NCI-H146 treated with DMSO at 0.1 percent for 48 hours (cell line): Measurements from ENCODE around the gene APOL5.

ENCODE experiments used
- DNase-seq: peaks from one replicate; lab custom pipeline; 2025; ENCODE audit not compliant: unreplicated experiment; lab: John Stamatoyannopoulos, UW

APOL5 gene

DNA sequence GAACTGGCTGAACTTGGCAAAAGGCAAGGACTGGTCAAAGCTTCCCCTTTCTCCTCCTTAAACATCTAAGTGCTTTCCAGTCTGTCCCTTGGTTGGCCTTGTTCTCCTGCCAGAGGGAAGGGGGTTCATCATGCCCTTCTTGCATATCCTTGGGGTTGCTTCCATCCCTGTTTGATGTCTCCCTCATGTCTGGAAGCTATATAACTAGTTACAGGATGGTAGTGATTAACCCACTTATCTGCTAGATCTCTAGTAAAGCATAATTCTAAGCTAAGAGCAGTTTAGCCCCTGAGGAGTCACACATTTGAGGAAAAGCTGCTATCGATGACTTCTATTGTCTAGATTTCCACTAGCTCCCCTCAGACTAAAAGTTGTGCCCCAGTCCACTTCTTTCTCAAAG is 22.9 kb downstream of the APOL5 start:
- no peak for DNase-seq

DNA sequence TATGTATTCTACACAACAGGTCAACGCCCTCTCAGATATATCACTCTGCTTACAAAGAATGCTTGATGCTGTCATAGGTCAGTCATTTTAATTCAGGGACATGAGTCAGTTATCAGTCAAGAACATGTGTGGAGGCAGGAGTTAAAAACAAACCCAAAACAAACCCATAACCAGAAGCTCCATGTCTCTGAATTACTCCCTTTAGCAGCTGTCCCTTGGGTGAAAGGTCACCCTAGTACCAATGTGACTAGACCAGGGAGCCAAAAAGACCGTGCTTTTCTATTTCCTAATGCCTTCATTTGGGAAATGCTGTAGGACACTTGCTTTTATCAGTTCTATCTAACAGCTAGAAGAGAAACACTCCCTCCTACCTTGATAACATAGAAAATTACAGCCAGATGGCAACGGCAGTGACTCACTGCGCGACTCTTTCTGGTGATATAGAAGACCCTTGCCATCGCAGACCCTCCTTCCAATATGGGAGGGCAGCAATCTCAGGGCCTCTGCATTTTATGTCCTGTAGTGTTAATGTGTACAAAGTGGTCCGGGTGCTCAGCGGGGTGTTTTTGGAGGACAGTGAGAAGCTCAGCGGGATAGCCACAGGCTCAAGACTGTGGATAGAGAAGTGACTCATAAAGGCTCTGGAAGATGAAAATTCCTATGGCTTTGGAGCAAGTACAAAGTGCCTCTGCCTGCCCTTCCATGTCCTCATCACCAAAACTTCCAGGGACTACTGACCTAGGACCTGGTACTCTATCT is 24.8 kb downstream of the APOL5 start:
- no peak for DNase-seq

DNA sequence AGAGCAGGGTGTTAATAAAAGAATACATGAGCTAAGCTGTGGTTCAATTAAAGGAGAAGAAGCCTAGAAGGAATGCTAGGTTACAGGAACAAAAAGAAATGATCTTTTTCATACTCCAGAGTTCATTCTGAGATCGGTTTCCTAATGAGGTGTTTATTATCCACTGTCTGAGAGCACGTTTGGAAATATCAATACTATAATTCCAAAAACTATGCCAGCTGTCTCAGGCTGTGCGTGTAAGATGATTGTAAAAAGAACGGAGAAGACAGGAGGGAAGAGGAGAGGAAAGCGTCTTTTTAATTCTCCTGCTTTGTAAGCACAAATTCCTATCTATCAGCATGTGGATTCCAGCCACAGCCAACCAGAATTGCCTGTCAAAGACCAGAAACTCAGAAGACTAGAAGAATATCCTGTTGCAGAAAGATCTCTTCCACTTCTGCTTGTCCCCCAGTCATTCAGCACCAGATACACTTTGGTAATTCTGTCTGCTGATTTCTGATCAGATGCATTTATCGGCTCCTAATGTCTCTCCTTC is 25.7 kb downstream of the APOL5 start:
- DNase-seq: no peak

DNA sequence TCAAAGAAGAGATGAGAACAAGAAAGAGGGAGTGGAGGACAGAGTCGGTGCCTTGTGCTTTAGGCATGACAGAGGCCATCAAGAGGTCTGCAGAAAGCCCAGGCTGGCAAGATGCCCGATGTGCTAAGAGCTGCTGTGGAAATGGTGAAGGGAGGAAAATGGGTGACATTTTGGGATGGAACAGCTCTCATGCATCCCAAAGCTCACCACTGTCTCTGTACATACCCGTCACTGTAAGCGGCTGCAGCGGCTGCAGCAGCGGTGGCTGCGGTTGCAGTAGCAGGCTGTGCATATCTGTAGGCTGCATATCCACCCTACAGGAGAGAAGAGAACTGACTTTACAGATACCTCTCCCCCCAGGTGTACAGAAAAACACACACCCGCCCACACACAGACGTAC is 28.6 kb downstream of the APOL5 start:
- no peak for DNase-seq

DNA sequence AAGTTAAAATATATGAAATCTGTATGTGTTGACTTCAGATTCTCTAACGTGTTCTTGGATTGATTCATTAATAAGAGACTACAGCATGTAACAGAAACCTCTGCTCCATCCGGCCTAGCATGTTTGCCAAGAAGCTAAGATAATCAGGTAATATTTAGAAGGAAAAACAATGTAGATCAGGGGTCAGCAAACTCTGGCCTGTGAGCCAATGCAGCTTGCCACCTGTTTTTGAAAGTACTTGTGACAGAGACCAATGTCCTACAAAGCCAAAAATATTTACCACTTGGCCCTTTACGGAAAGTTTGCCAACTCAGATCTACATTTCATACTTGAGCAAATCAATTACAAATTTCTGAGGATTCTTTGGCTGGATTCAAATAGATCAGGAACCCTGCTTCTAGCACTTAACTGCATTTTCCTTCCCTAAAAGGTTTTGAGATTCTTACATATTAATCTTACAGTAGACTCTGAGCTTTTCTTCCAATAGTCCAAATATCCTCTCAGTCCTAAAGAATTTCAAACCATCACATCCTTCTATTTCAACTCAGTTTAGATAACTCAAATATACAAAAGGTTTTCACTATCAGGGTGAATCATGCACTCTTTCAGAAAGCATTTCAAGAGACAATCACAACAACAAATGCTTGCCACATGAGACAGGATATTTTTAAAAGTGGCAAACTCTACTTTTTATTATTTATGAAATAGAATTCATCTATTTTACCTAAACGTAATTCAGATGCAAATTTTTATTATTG is 29.5 kb downstream of the APOL5 start:
- DNase-seq: no peak

DNA sequence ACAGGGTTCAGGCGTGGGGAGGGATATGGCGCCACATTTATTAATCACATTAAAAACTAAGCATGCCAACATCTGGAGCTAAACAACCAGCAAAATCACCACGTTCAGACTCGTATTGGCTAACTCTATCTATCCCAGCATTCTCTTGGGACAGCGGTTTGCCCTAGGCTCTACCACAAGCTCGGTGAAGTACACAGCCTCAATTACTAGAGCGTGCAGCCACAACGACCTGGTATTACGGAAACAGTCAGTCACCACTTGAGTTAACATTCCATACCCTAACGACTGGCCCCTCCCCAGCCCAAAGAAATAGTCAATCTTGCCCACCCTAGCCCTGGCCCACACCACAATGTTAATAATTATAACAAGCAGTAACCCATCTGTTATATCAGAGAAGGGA is 32.1 kb downstream of the APOL5 start:
- DNase-seq: no peak

DNA sequence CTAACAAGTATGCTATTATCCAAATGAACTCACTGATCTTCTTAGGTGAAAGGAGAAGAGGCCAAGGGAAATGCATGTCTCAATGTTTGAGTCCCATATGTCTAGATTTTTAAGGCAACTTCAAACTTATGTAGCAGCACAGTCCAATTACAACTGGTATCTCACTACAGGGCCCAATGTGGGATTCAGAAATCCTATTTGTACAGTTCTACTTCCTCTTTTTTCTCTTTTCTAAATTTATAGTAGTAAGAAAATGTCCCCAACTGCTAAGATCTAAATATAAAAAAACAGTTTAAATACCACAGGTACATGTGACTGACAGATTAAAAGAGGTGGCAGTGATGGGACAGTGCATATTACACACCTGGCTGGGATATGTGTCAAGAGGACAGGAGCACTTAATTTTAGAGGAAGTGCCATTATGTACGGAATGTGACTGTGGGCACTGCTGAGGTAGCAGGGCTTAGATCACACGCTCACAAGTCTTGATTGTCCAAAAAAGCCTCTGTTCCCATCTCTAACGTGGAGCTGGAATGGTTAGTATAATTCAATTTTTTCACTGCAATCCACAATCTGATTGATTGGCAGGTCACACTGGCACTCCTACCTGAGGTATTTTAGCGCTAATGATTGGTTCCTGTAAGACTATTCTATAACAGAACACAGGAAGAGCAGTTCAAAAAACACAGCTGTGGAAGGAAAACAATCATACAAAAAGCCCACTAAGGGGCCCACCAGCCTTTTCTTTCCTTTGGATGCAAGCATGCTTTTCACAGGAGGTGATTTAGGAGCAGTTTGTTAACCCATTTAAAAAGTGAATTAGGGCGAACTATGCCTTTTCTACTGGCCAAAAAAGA is 34.6 kb downstream of the APOL5 start:
- no peak for DNase-seq

DNA sequence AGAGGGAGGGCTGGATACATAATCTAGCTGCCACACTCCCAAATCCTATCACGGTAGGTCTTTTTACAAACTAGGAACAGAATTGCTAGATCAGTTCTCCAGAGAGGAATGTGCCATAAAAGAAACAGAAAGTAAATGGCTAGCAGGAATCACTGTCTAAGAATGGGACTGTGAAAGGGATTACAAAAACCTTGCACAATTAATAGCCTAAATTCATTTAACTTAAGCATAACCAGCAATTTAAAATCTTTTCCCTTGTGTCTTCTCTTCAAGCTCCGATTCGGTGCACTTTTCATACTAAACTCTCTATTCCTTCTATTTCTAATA is 35.2 kb downstream of the APOL5 start:
- DNase-seq: no peak

DNA sequence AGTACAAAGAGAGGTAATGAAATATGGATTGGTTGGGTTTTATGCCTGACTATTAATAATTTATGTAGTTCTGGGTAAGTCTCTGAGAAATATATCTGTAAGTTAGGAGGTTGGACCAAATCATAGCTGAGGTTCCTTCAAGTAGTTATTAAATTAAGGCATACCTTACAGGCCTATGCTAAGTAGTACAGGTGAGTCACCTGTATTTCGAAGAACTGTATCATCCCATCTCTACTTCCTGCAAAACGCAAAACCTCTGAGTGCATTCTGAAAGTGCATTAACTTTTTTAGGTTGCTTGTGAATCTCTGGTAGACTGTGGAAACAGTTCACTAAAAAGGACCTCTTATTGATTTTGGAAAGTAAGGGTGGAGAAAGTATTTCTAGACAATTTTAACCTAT is 37.1 kb downstream of the APOL5 start:
- no peak for DNase-seq

DNA sequence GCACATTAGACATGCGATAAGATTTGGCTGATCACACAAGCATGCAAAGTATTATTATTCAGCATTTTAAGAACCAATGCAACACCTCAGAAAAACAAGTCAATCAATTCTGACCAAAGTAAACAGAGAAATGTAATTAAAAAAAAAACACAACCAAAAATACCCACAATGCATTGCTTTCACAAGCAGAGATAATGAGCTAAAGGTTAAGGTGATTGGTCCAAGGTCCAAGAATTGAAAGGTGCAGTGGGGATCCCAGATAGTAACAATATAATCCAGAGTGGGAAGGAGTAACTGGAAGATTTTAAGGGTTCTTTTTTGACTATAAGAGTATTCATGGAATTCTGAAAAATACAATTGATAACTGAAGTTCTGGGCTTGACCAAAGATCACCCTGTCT is 39.0 kb downstream of the APOL5 start:
- no peak for DNase-seq

DNA sequence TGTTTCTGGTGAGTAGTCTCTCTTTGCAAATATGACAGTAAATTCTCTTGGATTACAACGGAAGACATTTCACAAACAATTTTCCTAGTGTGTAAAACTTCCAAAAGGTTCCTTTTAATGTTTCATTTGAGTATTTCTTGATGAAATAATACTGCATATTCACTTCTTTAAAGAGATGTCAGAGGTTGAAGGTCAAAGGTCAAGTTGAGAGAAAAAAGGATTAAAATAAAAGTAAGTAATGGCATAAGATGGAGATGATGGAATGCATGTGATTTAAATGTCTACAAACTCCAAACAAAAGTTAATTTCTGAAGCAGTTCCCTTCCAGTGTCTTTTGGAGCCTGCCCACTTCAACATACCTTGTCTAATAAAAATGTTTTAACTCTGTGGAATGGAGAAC is 40.7 kb downstream of the APOL5 start:
- no peak for DNase-seq

DNA sequence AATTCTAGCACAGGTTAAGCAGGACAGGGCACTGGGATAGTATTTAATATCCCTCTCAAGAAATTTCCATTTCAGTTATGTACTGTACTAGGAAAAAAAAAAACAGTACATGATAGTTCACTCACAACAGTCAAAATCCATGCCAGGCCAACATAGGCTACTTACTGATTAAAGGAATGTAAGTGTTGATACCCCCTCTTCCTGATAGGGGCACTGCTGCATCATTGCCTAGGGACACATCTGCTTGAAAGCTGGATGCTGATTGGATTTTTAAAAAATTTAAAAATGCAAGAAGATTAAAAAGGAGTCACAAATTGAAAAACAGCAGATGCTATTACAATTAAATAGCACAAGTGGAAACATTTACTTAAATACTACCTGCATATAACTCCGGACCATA is 43.4 kb downstream of the APOL5 start:
- no peak for DNase-seq

DNA sequence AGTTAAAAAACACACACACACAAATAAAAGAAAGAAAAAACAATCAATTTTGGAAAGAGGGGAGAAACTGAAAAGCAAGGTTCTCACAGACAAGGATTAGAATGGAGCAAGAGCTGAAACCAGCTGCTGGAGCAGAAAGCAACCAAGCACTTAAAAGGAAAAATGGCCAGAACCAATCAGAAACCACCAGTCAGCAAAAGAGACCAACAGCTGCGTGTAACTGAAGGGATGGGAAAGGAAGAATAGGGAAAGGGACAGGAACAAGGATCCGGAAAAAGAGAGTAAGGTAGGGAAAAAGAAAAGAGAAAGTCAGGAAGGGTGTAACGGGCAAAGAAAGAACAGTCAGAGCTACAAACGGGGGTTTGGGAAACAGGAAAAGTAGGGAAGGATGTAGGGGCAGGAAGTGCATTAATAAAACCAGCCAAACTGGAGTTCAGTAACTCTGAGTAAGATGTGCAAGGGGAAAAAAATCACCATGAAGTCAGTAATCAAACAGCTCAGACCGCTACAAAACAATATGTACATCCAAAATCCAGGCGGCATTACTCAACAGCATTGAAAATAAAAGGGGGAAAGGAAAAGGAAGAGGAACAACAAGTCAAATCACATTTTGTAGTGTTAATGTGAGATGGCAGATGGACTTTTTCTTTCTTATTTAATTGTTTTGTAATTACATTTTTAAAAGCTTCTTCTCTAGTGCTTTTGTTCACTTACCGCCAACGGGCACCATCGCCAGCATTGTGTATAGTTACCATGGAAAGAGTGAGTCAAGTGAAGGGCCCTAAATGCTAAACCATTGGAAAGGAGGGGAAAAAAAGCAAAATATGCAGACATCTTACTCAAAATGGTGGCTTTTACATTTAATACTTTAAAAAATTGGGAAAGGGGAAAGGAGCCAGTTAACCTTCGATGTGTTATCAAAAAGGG is 49.2 kb downstream of the APOL5 start:
- no peak for DNase-seq

DNA sequence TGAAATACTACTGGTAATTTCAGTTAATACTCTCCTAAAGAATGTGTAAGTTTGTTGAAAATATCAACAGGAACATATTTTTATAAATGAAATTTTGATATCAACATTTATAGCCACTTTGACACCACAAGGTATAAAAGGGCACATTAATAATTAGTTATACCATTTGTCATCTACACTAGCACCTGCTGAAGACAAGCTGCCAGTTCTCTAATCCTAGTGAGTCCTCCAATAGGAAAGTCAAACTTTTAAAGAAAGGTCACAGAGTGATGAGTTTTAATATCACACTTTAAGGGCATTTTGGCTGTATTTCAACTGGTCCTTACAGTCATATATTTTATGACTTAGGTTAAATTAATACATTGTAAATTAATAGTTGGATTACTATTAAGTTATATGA is 52.3 kb downstream of the APOL5 start:
- DNase-seq: no peak

DNA sequence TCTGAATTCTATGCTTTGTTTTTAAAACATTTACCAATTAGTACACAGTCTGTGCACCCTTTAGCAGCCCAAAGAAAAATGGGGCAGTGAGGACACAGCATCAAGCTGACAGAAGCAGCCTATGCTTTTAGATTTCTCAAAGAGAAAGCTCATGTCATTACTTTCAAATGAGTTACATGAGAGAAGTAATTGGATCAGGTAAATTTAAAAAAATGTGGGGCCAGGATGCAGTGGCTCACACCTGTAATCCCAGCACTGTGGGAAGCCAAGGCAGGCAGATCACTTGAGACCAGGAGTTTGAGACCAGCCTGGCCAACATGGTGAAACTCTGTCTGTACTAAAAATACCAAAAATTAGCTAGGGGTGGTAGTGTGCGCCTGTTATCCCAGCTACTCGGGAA is 57.7 kb downstream of the APOL5 start:
- no peak for DNase-seq

DNA sequence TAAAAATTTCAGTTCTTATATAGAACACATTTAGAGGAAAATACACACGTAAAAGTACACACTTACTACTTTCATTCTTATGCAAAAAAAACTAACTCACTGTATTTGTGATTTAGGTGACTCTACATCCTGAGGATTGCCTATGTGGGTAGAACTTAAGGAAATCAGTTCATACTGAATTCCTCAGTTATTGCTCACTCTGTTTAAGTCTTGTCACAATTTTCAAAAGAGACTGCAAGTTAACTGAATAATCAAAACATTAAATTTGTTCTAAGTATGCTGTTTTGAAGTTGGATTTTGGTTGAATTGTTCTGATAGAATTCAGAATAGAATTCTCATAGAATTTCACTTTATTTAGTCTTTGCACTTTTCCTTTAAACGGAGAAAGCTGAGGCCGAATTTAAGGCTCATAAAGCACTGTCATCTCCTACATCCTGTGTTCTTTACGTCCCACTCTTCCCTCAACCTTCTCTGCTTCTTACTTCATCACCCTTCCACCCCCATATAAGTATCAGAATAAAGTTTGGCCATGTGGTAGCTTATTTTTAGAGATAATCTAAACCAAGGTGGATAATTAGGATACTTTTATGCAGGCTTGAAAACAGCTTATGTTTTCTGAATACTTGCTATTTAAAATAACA is 59.8 kb downstream of the APOL5 start:
- no peak for DNase-seq
